ENCODE data around the gene GJD3. TPM values are rescaled to one million over a fixed set of nuclear protein-coding genes. Genes with fewer than 3 reads are reported as not detected.

Gene GJD3
- total RNA-seq, 4 donors from 2014 or later: 2.5 TPM; not detected in 3

- H3K4me3 ChIP-seq: no peak overlapping the region
- TF ChIP-seq EP300 (IDR thresholded peaks at IDR 0.05): no peak
- TF ChIP-seq, protein P1, sequence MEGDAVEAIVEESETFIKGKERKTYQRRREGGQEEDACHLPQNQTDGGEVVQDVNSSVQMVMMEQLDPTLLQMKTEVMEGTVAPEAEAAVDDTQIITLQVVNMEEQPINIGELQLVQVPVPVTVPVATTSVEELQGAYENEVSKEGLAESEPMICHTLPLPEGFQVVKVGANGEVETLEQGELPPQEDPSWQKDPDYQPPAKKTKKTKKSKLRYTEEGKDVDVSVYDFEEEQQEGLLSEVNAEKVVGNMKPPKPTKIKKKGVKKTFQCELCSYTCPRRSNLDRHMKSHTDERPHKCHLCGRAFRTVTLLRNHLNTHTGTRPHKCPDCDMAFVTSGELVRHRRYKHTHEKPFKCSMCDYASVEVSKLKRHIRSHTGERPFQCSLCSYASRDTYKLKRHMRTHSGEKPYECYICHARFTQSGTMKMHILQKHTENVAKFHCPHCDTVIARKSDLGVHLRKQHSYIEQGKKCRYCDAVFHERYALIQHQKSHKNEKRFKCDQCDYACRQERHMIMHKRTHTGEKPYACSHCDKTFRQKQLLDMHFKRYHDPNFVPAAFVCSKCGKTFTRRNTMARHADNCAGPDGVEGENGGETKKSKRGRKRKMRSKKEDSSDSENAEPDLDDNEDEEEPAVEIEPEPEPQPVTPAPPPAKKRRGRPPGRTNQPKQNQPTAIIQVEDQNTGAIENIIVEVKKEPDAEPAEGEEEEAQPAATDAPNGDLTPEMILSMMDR (IDR thresholded peaks at IDR 0.05): no peak
- TF ChIP-seq POLR2AphosphoS5 (IDR thresholded peaks at IDR 0.05): no peak
- no peak for TF ChIP-seq POLR2A (IDR thresholded peaks at IDR 0.05)
- H3K27me3 ChIP-seq: no peaks in the 10 kb centered on the region
- ATAC-seq: no peak
- no peaks in the 10 kb centered on the region for H3K9me3 ChIP-seq
- no peaks in the 10 kb centered on the region for H3K36me3 ChIP-seq
- peak overlapping the region in 3 of 4 donors; percentile 86 to 97 (median 95) for H3K27ac ChIP-seq
- WGBS, 2 donors (ENCODE audit: low coverage in 1 of 2): 50 to 60% methylated on average over 1 of the region's 5 CpGs
- H3K4me1 ChIP-seq: peaks cover 8 to 88% (median 56%) of the 10 kb centered on the region in 3 donors
Measured at GRCh38 chr17:40338058-40338457, 26.5 kb downstream of the GJD3 start.

DNA sequence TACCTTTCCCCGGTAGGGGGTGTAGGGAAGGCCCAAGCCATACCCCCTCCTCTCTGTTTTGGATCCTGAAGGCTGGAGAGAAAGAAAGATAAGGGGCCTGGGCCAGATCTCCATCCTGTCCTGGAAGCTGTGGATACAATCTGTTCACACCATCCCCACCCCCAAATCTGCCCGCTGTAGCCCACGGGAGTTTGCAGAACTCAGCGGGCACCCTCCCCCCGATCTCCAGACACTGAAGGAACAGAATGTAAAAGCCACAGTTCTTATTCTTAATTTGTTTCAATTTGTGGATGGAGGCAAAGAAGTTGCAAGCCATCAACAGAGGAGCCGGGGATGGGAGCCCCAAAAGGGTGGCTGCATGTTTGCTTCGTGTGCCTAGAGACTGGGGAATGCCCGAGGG lies 27.2 kb downstream of the GJD3 start:
- Histone ChIP-seq H3K4me1 (peaks cover 13 to 88% (median 63%) of the 10 kb centered on the region in 3 donors), H3K4me3 (no peak overlapping the region), H3K27ac (peak overlapping the region in 3 of 4 donors; percentile 86 to 97 (median 95)), H3K27me3 (no peaks in the 10 kb centered on the region), H3K9me3 (no peaks in the 10 kb centered on the region), H3K36me3 (no peaks in the 10 kb centered on the region)
- no CpG with 5 or more reads among the region's 8 CpGs for WGBS, 2 donors (ENCODE audit: low coverage in 1 of 2)
- TF ChIP-seq, protein P1 (IDR thresholded peaks at IDR 0.05): no peak
- ATAC-seq: no peak

GRCh38 chr17:40335620-40336019 lies 28.9 kb downstream of the GJD3 start:
- H3K4me1 ChIP-seq: peaks cover 21 to 100% (median 77%) of the 10 kb centered on the region in 3 donors
- WGBS, 2 donors (ENCODE audit: low coverage in 1 of 2): 63% methylated on average over 6 of the region's 8 CpGs; no CpG with 5 or more reads in 1 of the 2 donors

GRCh38 chr17:40333781-40334448 lies 30.6 kb downstream of the GJD3 start:
- H3K27me3 ChIP-seq: no peaks in the 10 kb centered on the region
- TF ChIP-seq POLR2A (IDR thresholded peaks at IDR 0.05) (no peak), EP300 (IDR thresholded peaks at IDR 0.05) (no peak), POLR2AphosphoS5 (IDR thresholded peaks at IDR 0.05) (no peak)
- TF ChIP-seq, protein P1 (IDR thresholded peaks at IDR 0.05): no peak
- WGBS, 2 donors (ENCODE audit: low coverage in 1 of 2): 100% methylated on average over 1 of the region's 4 CpGs; no CpG with 5 or more reads in 1 of the 2 donors
- no peak for ATAC-seq
- peaks cover 29 to 100% (median 91%) of the 10 kb centered on the region in 3 donors for H3K4me1 ChIP-seq
- peak overlapping the region in 3 of 4 donors; percentile 83 to 97 (median 86) for H3K27ac ChIP-seq
- H3K9me3 ChIP-seq: no peaks in the 10 kb centered on the region
- peaks cover 0 to 6% of the 10 kb centered on the region in 2 donors for H3K36me3 ChIP-seq
- no peak overlapping the region for H3K4me3 ChIP-seq

More at GRCh38 chr17:40335620-40336019, 28.9 kb downstream of the GJD3 start:
- peak overlapping the region in 3 of 4 donors; percentile 83 to 97 (median 86) for H3K27ac ChIP-seq
- H3K4me3 ChIP-seq: no peak overlapping the region
- TF ChIP-seq POLR2AphosphoS5 (IDR thresholded peaks at IDR 0.05) (no peak), EP300 (IDR thresholded peaks at IDR 0.05) (no peak), POLR2A (IDR thresholded peaks at IDR 0.05) (no peak)
- TF ChIP-seq, protein P1 (IDR thresholded peaks at IDR 0.05): no peak
- no peak for ATAC-seq
- H3K9me3 ChIP-seq: no peaks in the 10 kb centered on the region
- peaks cover 0 to 6% of the 10 kb centered on the region in 2 donors for H3K36me3 ChIP-seq
- H3K27me3 ChIP-seq: no peaks in the 10 kb centered on the region

All from gastroesophageal sphincter (tissue), 4 donors.